Stimulated activated CD8-positive, alpha-beta memory T cell treated with anti-CD3 and anti-CD28 coated beads, Interleukin-7, amount 100 ng/mL, for 4 hours (primary cell): ENCODE results near the gene BIN2.
A peak's percentile ranks its signal among the peaks of the same experiment; 100 is the strongest.

Experiments
- DNase-seq, 2 donors: peaks; one replicate each; pipeline ENCODE4 v3.0.0-alpha.2; 2020; ENCODE audit warnings: low read depth in 2 of 2

The BIN2 gene

DNA sequence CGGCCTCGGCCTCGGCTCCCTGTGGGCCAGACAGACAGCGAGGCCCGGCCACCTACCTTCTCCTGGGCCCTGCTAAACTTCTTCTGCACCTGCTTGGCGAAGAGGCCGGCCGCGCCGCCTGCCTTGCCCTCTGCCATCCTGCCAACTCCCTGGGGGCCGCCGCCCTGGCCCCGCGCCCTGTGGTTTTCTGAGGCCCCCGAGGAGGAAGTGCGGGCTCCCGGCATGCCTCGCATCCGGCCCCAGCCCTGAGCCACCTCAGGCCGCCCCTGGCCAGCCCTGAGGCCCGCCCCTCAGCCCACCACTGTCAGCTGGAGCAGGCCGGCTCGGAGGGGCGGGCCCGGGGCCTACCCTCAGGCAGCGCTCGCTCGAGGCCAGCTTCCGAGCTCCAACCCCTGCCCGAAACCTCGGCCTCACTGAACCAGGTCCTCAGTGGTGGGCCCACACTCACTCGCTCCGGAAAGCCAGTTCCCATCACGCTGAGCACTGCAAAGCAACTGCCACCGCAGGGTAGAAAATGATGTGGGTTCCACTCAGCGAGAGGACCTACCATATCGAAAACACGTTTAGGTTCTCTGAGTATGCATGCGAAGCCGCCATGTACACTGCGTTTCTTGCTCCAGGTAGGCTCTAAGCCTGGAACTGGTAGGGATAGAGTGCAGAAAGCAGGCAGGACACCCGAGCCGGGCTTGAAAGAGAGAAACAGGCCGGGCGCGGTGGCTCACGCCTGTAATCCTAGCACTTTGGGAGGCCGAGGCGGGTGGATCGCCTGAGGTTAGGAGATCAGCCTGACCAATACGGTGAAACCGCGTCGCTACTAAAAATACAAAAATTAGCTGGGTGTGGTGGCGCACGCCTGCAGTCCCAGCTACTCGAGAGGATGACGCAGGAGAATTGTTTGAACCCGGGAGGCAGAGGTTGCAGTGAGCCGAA is at the start of gene BIN2:
TSS of gene BIN2 (minus strand) at position 209 of the 930 bp plus-strand sequence. CDS start at position 137, 72 bp downstream.
- peak; percentile 35 to 66 for DNase-seq

GRCh38 chr12:51373187-51373586 is 49.2 kb upstream of the BIN2 start:
- DNase-seq = no peak

- no peak for DNase-seq
These were observed 48.0 kb upstream of the BIN2 start for GRCh38 chr12:51372021-51372420.

DNA sequence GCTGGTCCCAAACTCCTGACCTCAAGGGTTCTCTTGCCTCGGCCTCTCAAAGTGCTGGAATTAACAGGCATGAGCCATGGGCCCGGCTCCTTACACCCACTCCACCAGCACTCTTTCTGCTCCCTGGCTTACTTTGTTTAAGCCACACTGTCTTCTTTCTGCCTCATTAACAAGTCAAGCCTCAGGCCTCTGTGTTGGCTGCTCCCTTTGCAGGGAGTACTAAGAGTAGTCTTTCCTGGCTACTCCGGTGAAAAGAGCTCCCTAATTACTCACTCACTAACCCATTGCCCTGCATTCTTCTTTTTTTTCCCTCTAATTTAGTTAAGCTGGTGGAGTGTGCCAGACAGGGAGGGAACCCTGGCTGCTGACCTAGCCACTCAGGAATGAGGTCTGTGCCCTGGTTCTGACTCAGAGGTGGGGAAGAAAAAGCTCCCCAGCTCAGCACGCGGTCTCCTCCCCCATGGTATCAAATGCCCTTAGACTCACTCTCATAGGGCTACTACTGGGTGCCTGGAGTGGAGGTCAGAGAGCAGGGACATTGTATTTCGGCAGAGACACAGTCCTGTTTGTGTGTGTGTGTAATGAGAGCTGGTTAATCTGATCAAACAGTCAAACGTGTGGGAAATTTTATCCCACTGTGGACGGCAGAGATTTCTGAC is 47.5 kb upstream of the BIN2 start:
- DNase-seq = no peak

GRCh38 chr12:51370667-51371066 is 46.7 kb upstream of the BIN2 start:
- DNase-seq = no peak

DNA sequence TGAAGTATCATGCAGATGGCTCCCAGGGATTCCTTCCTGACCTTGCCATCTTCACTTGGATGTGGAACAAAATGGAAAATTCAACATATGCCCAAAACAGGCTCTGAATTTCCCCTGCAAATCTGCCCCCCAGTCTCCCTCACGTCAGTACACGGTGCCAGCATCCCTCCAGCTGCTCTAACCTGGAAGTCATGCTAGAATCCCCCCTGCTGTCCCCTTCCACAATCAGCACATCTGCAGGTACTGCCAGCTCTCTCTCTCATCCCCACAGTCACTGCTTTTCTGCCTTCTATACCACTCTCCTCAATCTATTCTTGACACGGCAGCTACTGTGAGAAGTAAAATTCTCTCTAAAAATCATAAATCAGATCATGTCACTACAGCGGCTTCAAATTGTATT is 45.6 kb upstream of the BIN2 start:
- no peak for DNase-seq

DNA sequence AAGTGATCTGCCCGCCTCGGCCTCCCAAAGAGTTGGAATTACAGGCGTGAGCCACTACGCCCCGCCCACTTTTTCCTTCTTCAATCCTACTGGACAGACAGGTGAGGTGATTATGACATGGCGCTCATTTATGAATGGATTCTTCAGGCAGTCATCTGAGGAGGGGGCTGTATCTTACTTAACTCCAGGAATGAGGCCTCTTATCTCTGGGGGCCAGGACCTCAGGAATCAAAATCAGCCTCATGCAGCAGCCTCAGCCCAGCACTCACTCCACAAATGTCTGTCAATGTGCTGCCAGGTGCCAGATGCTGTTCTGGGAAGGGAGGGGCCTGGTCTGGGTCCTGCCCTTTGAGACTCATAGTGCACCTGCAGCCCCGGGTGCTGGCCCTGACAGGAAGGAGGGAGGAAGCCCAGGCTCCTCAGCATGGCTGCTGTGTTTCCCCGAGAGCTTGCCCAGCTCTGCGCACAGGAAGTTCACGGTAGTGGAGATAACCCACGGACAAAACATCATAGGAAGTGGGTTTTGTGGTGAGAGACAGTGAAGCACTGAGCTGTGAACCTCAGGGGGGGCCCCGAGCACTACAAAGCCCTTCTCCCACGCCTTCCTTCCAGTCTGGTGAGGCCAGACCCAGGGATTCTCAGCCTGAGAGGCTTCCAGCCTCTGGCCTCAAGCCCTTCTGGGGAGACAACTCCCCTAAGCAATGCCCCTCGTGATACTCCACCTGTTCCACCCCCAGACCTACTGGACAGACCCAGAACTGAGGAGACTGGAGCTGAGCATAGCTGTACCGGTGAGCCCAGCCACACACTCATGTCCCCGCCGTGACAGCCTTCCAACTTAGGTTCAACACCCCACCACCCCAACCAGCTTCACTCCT is 44.9 kb upstream of the BIN2 start:
- DNase-seq = peak; percentile 81 to 83

DNA sequence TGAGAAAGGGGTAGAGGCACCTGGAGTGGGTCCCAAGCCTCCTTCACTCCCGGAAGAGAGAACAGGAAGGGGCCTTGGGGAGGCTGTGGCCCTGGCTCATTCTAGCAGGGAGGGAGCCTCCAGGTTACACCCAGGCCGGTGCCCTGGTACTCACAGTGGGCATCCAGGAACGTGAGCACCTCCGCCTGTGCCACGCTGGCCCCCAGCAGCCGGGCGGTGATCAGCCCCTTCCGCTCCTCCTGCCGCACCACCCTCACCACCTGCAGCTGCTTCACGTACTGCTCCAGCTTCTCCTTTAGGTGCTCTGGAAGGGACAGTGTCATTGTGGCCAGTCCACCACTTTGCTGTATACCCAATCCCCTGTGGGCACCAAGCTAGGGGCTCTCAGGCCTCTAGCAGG is 41.3 kb upstream of the BIN2 start:
- no peak for DNase-seq

DNA sequence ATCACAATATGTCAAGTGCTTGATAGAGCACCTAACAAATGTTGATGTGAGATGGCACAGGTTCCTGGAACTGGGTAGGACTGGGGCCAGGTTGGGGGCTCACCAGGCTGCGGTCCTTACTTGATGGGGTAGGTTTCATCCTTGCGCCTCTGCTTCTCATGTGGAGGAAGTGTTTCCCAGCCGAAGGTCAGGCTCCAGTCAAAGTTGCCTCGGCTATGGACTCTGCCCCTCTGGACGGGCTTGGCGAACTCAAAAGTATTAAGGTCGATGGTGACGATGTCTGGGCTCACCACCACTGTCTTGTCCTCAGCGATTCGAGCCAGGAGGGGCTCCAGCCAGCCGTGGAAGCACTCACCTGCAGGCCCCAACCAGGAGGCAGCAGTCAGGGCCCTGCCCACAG is 40.0 kb upstream of the BIN2 start:
- DNase-seq = no peak

DNA sequence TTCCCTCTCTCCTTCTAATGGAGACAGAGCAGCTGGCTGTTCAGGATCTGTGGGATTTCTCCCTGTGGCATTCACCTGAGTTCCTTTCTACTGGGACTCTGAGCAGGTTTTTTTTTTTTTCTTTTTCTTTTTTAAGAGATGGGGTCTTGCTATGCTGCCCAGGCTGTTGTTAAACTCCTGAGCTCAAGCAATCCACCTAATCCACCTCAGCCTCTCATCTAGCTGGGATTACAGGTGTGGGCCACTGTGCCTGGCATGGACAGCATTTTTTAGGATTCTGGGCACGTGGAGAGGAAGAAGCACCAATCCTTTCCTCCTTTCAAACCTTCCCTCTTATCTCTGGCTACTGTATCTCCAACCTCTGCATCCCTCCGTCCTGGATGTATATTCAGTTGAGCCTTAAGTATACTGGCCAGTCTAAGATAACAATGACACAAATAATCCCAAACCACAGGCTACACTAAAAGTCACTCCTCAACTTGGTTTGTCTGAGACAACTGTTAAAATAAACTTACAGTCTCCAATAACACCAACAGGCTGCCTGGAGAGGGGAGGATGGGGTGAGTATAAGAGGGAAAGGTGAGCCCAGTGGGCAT is 38.9 kb upstream of the BIN2 start:
- DNase-seq = no peak

DNA sequence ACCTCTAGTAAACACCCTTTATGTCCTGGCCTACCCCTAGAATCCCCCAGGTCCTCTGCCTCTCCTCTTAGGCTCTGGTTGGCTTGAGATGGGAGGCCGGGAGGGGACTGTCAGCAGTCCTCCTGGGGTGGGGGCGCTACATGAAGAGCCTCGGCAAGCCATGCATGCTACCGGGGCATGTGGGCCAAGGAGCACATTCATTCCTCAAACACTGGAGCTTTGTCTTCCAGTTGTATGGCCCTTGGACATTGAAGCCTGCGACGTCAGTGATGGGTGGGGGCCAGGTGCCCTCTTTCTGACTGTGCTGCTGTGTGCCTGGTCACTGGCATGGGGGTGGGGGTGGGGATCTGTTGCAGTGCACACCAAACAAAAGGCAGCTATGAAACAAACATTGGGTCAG is 38.3 kb upstream of the BIN2 start:
- DNase-seq = no peak

GRCh38 chr12:51361161-51362016 is 37.4 kb upstream of the BIN2 start:
- DNase-seq = no peak

DNA sequence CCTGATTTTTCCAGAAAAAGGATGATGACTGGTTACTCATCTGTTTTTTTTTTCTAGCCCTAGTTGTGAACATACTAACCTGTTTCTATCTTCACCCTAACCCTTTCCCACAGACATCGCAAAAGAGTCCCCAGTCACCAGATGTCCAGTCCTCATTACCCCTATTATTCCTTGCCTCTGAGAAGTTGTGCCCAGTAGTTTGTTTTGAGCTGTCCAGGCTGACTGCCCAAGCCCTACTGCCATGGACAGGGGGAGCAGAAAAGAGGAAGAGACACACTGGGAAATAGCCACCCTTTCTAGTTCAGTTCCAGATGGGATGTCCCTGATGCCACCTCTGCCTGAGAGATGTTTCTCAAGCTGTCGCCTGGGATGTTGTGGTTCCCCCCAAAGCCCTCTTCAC is 36.3 kb upstream of the BIN2 start:
- DNase-seq = no peak

GRCh38 chr12:51359851-51360250 is 35.9 kb upstream of the BIN2 start:
- DNase-seq = no peak

GRCh38 chr12:51358496-51358895 is 34.5 kb upstream of the BIN2 start:
- no peak for DNase-seq

DNA sequence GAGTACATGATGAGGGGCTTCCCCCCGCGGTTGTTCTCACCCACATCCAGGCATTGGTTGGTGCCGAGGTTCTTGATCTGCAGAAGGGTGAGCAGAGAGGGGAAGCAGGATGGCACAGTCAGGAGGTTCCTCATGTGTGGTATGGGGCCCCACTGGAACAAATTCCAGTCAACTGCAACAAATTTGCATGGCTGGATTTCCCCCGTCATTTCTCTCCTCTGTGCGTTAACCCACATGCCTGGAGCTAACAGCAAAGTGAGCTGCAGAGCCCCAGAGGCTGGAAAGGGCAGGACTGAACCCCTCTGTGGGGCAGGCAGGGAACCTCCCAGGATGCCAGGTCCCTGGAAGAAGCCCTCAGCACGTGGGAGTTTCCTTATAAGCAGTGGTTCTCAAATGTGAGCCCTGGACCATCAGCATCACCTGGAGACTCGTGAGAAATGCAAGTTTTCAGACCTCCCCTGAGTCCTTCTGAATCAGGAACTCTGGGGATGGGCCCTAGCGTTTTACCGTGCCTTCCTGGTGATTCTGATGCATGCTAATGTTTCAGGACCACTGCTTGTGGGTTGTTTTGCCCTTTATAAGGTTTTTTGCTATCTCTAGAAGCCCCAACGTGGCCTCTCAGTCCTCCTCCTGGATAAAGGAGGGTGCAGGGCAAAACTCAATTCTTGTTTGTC is 33.5 kb upstream of the BIN2 start:
- DNase-seq = no peak

- no peak for DNase-seq
These were observed 28.0 kb upstream of the BIN2 start for GRCh38 chr12:51351913-51352532.

DNA sequence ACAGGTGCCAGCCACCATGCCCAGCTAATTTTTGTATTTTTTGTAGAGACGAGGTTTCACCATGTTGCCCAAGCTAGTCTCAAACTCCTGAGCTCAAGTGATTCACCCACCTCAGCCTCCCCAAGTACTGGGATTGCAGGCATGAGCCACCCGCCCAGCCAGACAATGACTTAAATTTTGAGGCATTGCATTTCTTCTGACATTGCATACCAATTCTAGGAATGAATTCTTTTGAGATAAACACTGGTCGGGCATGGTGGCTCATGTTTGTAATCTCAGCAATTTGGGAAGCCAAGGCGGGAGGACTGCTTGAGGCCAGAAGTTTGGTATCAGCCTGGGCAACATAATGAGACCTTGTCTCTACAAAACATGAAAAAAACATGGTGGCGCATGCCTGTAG is 25.1 kb upstream of the BIN2 start:
- no peak for DNase-seq

GRCh38 chr12:51348116-51348515 is 24.1 kb upstream of the BIN2 start:
- DNase-seq = no peak

DNA sequence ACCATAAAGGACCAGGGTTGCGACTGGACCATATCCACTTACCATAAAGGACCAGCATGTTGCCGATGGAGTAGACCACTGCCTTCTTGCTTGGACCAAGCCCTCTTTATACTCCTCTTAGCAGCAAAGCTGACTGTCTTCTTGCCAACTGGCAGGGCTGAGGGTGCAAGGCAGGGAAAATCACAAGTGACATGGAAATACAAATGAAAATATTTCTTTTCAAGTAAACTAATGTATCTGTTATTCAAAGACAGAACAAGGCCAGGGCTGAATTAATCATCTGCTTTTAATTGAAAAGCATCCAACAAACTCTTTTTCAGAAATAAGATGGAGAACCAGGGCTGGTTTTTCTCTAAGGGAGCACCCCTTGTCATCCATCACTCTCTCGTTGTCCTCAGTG is 22.6 kb upstream of the BIN2 start, which contains the start of gene CELA1:
TSS of gene CELA1 (minus strand) at position 99 of the 400 bp plus-strand sequence. CDS start at position 58, 41 bp downstream.
- DNase-seq = no peak
